NCI-H146 treated with DMSO at 0.1 percent for 48 hours (cell line): Measurements from ENCODE around the gene KRT82.
A peak's percentile ranks its signal among the peaks of the same experiment; 100 is the strongest.
"Not testable (repeated sequence)": the region's sequence is repeated elsewhere in the genome, so short reads cannot be mapped to it uniquely, and the experiment has no call there.

Experiments used
- DNase-seq: peaks from one replicate; lab custom pipeline; 2025; ENCODE audit not compliant: unreplicated experiment; lab: John Stamatoyannopoulos, UW

The KRT82 gene

GRCh38 chr12:52413782-52414345, 7.7 kb upstream of the KRT82 start:
- no peak for DNase-seq

- no peak for DNase-seq
Measured at GRCh38 chr12:52413202-52413601, 7.1 kb upstream of the KRT82 start.

GRCh38 chr12:52411815-52412214, 5.7 kb upstream of the KRT82 start:
- DNase-seq, result no peak

GRCh38 chr12:52410589-52411248, 4.6 kb upstream of the KRT82 start:
- not testable (repeated sequence) for DNase-seq

- DNase-seq, result no peak
Measured at GRCh38 chr12:52407918-52408317, 1.8 kb upstream of the KRT82 start.

GRCh38 chr12:52404951-52405350, 1.2 kb downstream of the KRT82 start:
- DNase-seq, result no peak

GRCh38 chr12:52403561-52403960, 2.6 kb downstream of the KRT82 start:
- DNase-seq, result no peak

- DNase-seq, result no peak
Measured at GRCh38 chr12:52402873-52403540, 3.1 kb downstream of the KRT82 start.

GRCh38 chr12:52402377-52402776, 3.8 kb downstream of the KRT82 start:
- no peak for DNase-seq

GRCh38 chr12:52401926-52402325, 4.2 kb downstream of the KRT82 start:
- DNase-seq, result no peak

- no peak for DNase-seq
Measured at GRCh38 chr12:52401526-52401925, 4.6 kb downstream of the KRT82 start.

- DNase-seq, result no peak
Measured at GRCh38 chr12:52400906-52401305, 5.2 kb downstream of the KRT82 start.

- no peak for DNase-seq
Measured at GRCh38 chr12:52399756-52400155, 6.4 kb downstream of the KRT82 start.

GRCh38 chr12:52398176-52398575, 8.0 kb downstream of the KRT82 start:
- DNase-seq, result no peak

- DNase-seq, result no peak
Measured at GRCh38 chr12:52396656-52397055, 9.5 kb downstream of the KRT82 start.

- peak; percentile 57 for DNase-seq
Measured at GRCh38 chr12:52395761-52396434, 10.2 kb downstream of the KRT82 start.

GRCh38 chr12:52394836-52395405, 11.2 kb downstream of the KRT82 start:
- no peak for DNase-seq

- DNase-seq, result no peak
Measured at GRCh38 chr12:52392465-52393007, 13.6 kb downstream of the KRT82 start.

GRCh38 chr12:52391618-52392002, 14.5 kb downstream of the KRT82 start:
- DNase-seq, result no peak

- DNase-seq, result no peak
Measured at GRCh38 chr12:52390739-52391617, 15.2 kb downstream of the KRT82 start.
